GM19240 (cell line): ENCODE data around the gene RPTN.

Experiments used
- DNase-seq: peaks from one replicate; pipeline ENCODE4 v3.0.0; 2011; ENCODE audit warnings: low spot score; ENCODE audit not compliant: insufficient read length

Gene RPTN

GRCh38 chr1:152111515-152111968 is 47.5 kb downstream of the RPTN start:
- no peak for DNase-seq

GRCh38 chr1:152110860-152111514 is 48.0 kb downstream of the RPTN start:
- no peak for DNase-seq

- DNase-seq: no peak
These were observed 48.6 kb downstream of the RPTN start for GRCh38 chr1:152110365-152110859.

- no peak for DNase-seq
These were observed 49.1 kb downstream of the RPTN start for GRCh38 chr1:152109998-152110294.

GRCh38 chr1:152109231-152109997 is 49.6 kb downstream of the RPTN start:
- DNase-seq: no peak

GRCh38 chr1:152108882-152109222 is 50.2 kb downstream of the RPTN start:
- no peak for DNase-seq

GRCh38 chr1:152107984-152108881 is 50.8 kb downstream of the RPTN start:
- no peak for DNase-seq

GRCh38 chr1:152107031-152107983 is 51.7 kb downstream of the RPTN start:
- no peak for DNase-seq

GRCh38 chr1:152104854-152105253 is 54.2 kb downstream of the RPTN start:
- DNase-seq: no peak
